Stimulated activated CD8-positive, alpha-beta memory T cell treated with anti-CD3 and anti-CD28 coated beads, Interleukin-7, amount 100 ng/mL, for 4 hours (primary cell): ENCODE results near the gene DPP10.

Experiments
- DNase-seq, 2 donors: peaks; one replicate each; pipeline ENCODE4 v3.0.0-alpha.2; 2020; ENCODE audit warnings: low read depth in 2 of 2

Gene DPP10

GRCh38 chr2:115160531-115161080, 718.2 kb downstream of the DPP10 start:
- DNase-seq: no peak

- DNase-seq: no peak
These were observed 718.8 kb downstream of the DPP10 start for GRCh38 chr2:115161081-115161770.

GRCh38 chr2:115161771-115162493, 719.5 kb downstream of the DPP10 start:
- DNase-seq: no peak

- DNase-seq: no peak
These were observed 720.3 kb downstream of the DPP10 start for GRCh38 chr2:115162494-115163293.

GRCh38 chr2:115163572-115163971, 721.1 kb downstream of the DPP10 start:
- no peak for DNase-seq

GRCh38 chr2:115165529-115166109, 723.2 kb downstream of the DPP10 start:
- no peak for DNase-seq

GRCh38 chr2:115168457-115168856, 726.0 kb downstream of the DPP10 start:
- DNase-seq: no peak

- DNase-seq: no peak
These were observed 727.4 kb downstream of the DPP10 start for GRCh38 chr2:115169814-115170213.

GRCh38 chr2:115171751-115172150, 729.3 kb downstream of the DPP10 start:
- DNase-seq: no peak

- DNase-seq: no peak
These were observed 732.2 kb downstream of the DPP10 start for GRCh38 chr2:115174651-115175050.

GRCh38 chr2:115183144-115183543, 740.7 kb downstream of the DPP10 start:
- DNase-seq: no peak

- no peak for DNase-seq
These were observed 748.0 kb downstream of the DPP10 start for GRCh38 chr2:115190459-115190858.

GRCh38 chr2:115194623-115195022, 752.2 kb downstream of the DPP10 start:
- DNase-seq: no peak

GRCh38 chr2:115196587-115196986, 754.1 kb downstream of the DPP10 start:
- no peak for DNase-seq

GRCh38 chr2:115199966-115200365, 757.5 kb downstream of the DPP10 start:
- no peak for DNase-seq

GRCh38 chr2:115201386-115201785, 758.9 kb downstream of the DPP10 start:
- DNase-seq: no peak

- no peak for DNase-seq
These were observed 766.2 kb downstream of the DPP10 start for GRCh38 chr2:115208493-115209164.

GRCh38 chr2:115214050-115214449, 771.6 kb downstream of the DPP10 start:
- no peak for DNase-seq

- DNase-seq: no peak
These were observed 776.9 kb downstream of the DPP10 start for GRCh38 chr2:115219296-115219695.

GRCh38 chr2:115234186-115234585, 791.7 kb downstream of the DPP10 start:
- DNase-seq: no peak

GRCh38 chr2:115234737-115235136, 792.3 kb downstream of the DPP10 start:
- DNase-seq: no peak
